HepG2 (cell line): ENCODE measurements around the gene NDUFB6. TPM values are rescaled to one million over a fixed set of nuclear protein-coding genes. Genes with fewer than 3 reads are reported as not detected.

Experiments used
- EZH2 ChIP-seq: conservative IDR thresholded peaks from 2 replicates; pipeline ENCODE4 v1.6.1; 2012; ENCODE audit warnings: mild to moderate bottlenecking, low read depth, low read length, moderate library complexity
- KAT8 ChIP-seq: IDR thresholded peaks from 2 replicates; pipeline ENCODE4 v1.6.1; 2016; ENCODE audit warnings: missing genetic modification reagents, missing compliant biosample characterization
- MXD4 ChIP-seq: IDR thresholded peaks from 2 replicates; pipeline ENCODE4 v1.6.1; 2016; ENCODE audit warnings: mild to moderate bottlenecking, missing biosample characterization, missing genetic modification reagents
- NFE2 ChIP-seq: sonication (generic); formaldehyde crosslinking; IDR thresholded peaks from 2 replicates; pipeline ENCODE4 v1.4.0; 2020; ENCODE audit warnings: missing genetic modification reagents
- NFE2L2 ChIP-seq: fragments of 150-350 bp; IDR thresholded peaks from 2 replicates; pipeline ENCODE4 v1.6.1; 2014; ENCODE audit warnings: low read length
- SKI ChIP-seq: fragments of 450-650 bp; IDR thresholded peaks from one replicate; pipeline ENCODE4 v1.6.1; 2018; ENCODE audit warnings: mild to moderate bottlenecking; ENCODE audit not compliant: partially characterized antibody
- TBX2 ChIP-seq: sonication (generic); formaldehyde crosslinking; IDR thresholded peaks from 2 replicates; pipeline ENCODE4 v1.5.0; 2020; ENCODE audit warnings: missing genetic modification reagents, mild to moderate bottlenecking, borderline replicate concordance
- TP53 ChIP-seq: sonication (generic); formaldehyde crosslinking; conservative IDR thresholded peaks from 2 replicates; pipeline ENCODE4 v1.4.0; 2020; ENCODE audit warnings: missing genetic modification reagents
- ZNF570 ChIP-seq: sonication (generic); formaldehyde crosslinking; IDR thresholded peaks from 2 replicates; pipeline ENCODE4 v1.4.0; 2020; ENCODE audit warnings: mild to moderate bottlenecking, missing genetic modification reagents, borderline replicate concordance
- ZNF788 ChIP-seq: sonication (generic); formaldehyde crosslinking; IDR thresholded peaks from 2 replicates; pipeline ENCODE4 v1.5.0; 2020; ENCODE audit warnings: mild to moderate bottlenecking, missing genetic modification reagents, borderline replicate concordance
- ZNF792 ChIP-seq: IDR thresholded peaks from 2 replicates; pipeline ENCODE4 v1.6.1; 2016
- polyA plus RNA-seq, 8 experiments: library from polyadenylated mRNA; depleted of rRNA in 3 of 8; stranded (reverse) in 7 of 8; unstranded in 1 of 8; fragments of >200 nt; fragmentation: Illumina TruSeq in 4 of 8; extraction: Trizol in 4 of 8; gene quantifications; 2 replicates each; pipeline versions ENCODE4 v1.2.1 to v1.2.3, GENCODE V29; 2011 to 2016; ENCODE audit warnings: low read depth in 4 of 8, missing spikeins in 1 of 8, mixed read lengths in 1 of 8; ENCODE audit not compliant: insufficient read depth in 1 of 8
- total RNA-seq, 5 experiments: library from RNA; depleted of rRNA; stranded (reverse); fragments of >200 nt; fragmentation: Illumina TruSeq; extraction: Trizol; gene quantifications; 2 replicates each; pipeline ENCODE4 v1.2.3, GENCODE V29; 2016; ENCODE audit warnings: low read depth in 1 of 5
- TF ChIP-seq, protein P1 (sequence below): sonication (generic); formaldehyde crosslinking; IDR thresholded peaks from 2 replicates; pipeline ENCODE4 v1.5.0; 2020; ENCODE audit warnings: missing genetic modification reagents, mild to moderate bottlenecking, borderline replicate concordance
- TF ChIP-seq, protein P2 (sequence below): sonication (generic); formaldehyde crosslinking; IDR thresholded peaks from 2 replicates; pipeline ENCODE4 v1.8.0; 2022; ENCODE audit warnings: low read depth, missing genetic modification reagents
- TF ChIP-seq, protein P3 (sequence below): sonication (generic); formaldehyde crosslinking; IDR thresholded peaks from 2 replicates; pipeline ENCODE4 v1.5.0; 2020; ENCODE audit warnings: mild to moderate bottlenecking, missing genetic modification reagents
- TF ChIP-seq, protein P4 (sequence below): sonication (generic); formaldehyde crosslinking; IDR thresholded peaks from 2 replicates; pipeline ENCODE4 v1.8.0; 2022; ENCODE audit warnings: mild to moderate bottlenecking, missing genetic modification reagents
- TF ChIP-seq, protein P5 (sequence below): sonication (generic); formaldehyde crosslinking; IDR thresholded peaks from 2 replicates; pipeline ENCODE4 v1.4.0; 2020; ENCODE audit warnings: mild to moderate bottlenecking, missing genetic modification reagents, borderline replicate concordance

The NDUFB6 gene
- total and polyA plus RNA-seq, 2 of the 13 experiments (the other 11 are each of a cell fraction or from before 2014, with no cell fraction given): 31.2 to 81.9 TPM

DNA sequence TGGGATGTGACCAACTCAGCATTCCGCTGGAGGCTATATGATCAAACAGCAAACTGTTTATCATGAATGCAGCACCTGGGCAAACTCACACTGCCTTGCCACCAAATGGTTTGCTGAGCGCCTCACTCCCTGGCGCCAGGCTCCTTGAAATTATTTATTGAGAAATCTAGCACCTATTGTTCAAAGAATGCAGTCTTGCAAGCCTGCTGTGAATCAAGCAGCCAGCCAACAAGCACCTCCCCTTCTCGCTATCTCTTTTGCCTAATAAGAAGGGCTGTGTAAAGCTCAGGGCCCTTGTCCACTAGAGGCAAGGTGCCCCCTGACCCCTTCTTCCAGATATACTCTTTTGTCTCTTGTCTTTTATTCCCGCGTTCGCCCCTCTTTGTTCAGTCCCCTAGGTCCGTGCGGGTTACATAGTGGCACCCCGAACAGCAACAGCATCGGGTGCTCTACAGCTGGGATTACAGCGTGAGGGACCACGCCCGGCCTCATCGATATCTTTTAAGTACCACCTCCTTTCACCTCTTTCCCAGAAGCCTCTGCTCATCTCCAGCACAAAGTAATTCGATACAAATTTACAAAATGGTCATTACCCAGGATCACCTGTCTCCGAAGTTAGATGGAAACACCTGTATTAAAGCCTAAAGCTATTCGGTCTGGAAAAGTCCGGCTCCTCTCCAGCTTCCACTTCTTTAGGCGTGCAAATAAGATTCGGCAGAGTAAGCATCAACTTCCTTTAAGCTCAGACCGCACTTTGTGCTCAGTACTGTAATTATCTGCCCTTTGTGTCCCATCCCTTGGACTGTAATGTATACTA, 47.9 kb downstream of the NDUFB6 start (continued):
- TF ChIP-seq, protein P1, sequence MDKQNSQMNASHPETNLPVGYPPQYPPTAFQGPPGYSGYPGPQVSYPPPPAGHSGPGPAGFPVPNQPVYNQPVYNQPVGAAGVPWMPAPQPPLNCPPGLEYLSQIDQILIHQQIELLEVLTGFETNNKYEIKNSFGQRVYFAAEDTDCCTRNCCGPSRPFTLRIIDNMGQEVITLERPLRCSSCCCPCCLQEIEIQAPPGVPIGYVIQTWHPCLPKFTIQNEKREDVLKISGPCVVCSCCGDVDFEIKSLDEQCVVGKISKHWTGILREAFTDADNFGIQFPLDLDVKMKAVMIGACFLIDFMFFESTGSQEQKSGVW: no peak
- TF ChIP-seq TBX2 (CRISPR knock-in tag) (no peak), KAT8 (CRISPR knock-in tag) (0 out of 2 replicates have a peak, but pooled peaks have one; percentile 20), ZNF792 (CRISPR knock-in tag) (no peak), NFE2L2 (no peak), TP53 (no peak), ZNF570 (CRISPR knock-in tag) (no peak), EZH2 (no peak), NFE2 (CRISPR knock-in tag) (no peak), ZNF788 (CRISPR knock-in tag) (no peak), SKI (no peak), MXD4 (no peak; the same call in 1 of the 2 replicates)
- TF ChIP-seq, protein P2, sequence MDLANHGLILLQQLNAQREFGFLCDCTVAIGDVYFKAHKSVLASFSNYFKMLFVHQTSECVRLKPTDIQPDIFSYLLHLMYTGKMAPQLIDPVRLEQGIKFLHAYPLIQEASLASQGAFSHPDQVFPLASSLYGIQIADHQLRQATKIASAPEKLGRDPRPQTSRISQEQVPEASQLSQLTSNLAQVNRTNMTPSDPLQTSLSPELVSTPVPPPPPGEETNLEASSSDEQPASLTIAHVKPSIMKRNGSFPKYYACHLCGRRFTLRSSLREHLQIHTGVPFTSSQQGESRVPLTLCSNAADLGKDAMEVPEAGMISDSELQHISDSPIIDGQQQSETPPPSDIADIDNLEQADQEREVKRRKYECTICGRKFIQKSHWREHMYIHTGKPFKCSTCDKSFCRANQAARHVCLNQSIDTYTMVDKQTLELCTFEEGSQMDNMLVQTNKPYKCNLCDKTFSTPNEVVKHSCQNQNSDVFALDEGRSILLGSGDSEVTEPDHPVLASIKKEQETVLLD (CRISPR knock-in tag): no peak
- TF ChIP-seq, protein P3, sequence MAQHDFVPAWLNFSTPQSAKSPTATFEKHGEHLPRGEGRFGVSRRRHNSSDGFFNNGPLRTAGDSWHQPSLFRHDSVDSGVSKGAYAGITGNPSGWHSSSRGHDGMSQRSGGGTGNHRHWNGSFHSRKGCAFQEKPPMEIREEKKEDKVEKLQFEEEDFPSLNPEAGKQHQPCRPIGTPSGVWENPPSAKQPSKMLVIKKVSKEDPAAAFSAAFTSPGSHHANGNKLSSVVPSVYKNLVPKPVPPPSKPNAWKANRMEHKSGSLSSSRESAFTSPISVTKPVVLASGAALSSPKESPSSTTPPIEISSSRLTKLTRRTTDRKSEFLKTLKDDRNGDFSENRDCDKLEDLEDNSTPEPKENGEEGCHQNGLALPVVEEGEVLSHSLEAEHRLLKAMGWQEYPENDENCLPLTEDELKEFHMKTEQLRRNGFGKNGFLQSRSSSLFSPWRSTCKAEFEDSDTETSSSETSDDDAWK (CRISPR knock-in tag): no peak
- TF ChIP-seq, protein P4, sequence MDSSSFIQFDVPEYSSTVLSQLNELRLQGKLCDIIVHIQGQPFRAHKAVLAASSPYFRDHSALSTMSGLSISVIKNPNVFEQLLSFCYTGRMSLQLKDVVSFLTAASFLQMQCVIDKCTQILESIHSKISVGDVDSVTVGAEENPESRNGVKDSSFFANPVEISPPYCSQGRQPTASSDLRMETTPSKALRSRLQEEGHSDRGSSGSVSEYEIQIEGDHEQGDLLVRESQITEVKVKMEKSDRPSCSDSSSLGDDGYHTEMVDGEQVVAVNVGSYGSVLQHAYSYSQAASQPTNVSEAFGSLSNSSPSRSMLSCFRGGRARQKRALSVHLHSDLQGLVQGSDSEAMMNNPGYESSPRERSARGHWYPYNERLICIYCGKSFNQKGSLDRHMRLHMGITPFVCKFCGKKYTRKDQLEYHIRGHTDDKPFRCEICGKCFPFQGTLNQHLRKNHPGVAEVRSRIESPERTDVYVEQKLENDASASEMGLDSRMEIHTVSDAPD: no peak
- TF ChIP-seq, protein P5, sequence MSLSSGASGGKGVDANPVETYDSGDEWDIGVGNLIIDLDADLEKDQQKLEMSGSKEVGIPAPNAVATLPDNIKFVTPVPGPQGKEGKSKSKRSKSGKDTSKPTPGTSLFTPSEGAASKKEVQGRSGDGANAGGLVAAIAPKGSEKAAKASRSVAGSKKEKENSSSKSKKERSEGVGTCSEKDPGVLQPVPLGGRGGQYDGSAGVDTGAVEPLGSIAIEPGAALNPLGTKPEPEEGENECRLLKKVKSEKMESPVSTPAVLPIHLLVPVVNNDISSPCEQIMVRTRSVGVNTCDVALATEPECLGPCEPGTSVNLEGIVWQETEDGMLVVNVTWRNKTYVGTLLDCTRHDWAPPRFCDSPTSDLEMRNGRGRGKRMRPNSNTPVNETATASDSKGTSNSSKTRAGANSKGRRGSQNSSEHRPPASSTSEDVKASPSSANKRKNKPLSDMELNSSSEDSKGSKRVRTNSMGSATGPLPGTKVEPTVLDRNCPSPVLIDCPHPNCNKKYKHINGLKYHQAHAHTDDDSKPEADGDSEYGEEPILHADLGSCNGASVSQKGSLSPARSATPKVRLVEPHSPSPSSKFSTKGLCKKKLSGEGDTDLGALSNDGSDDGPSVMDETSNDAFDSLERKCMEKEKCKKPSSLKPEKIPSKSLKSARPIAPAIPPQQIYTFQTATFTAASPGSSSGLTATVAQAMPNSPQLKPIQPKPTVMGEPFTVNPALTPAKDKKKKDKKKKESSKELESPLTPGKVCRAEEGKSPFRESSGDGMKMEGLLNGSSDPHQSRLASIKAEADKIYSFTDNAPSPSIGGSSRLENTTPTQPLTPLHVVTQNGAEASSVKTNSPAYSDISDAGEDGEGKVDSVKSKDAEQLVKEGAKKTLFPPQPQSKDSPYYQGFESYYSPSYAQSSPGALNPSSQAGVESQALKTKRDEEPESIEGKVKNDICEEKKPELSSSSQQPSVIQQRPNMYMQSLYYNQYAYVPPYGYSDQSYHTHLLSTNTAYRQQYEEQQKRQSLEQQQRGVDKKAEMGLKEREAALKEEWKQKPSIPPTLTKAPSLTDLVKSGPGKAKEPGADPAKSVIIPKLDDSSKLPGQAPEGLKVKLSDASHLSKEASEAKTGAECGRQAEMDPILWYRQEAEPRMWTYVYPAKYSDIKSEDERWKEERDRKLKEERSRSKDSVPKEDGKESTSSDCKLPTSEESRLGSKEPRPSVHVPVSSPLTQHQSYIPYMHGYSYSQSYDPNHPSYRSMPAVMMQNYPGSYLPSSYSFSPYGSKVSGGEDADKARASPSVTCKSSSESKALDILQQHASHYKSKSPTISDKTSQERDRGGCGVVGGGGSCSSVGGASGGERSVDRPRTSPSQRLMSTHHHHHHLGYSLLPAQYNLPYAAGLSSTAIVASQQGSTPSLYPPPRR (CRISPR knock-in tag): no peak
